Activated CD8-positive, alpha-beta T cell treated with anti-CD3 and anti-CD28 coated beads for 36 hours (primary cell): ENCODE measurements around the gene EGF. TPM values are rescaled to one million over a fixed set of nuclear protein-coding genes. Genes with fewer than 3 reads are reported as not detected.

ENCODE experiments used
- ATAC-seq: fragments of 200-7000 bp; cut with Tn5 transposase; one replicate; pipeline ENCODE4 v1.10.0; 2021; ENCODE audit warnings: mild to moderate bottlenecking, moderate library complexity
- CTCF ChIA-PET: fragments of 350-600 bp; sonication (Branson Sonifier 250); formaldehyde crosslinking; loops from one replicate; lab custom pipeline; 2021; ENCODE audit warnings: antibody characterized with exemption; lab: Charles Lee
- POLR2A ChIA-PET: fragments of 350-600 bp; sonication (Branson Sonifier 250); formaldehyde crosslinking; loops from one replicate; lab custom pipeline; 2021; ENCODE audit warnings: antibody characterized with exemption; lab: Charles Lee
- DNase-seq: peaks from one replicate; pipeline ENCODE4 v3.0.0-alpha.2; 2020
- H3K27ac Mint-ChIP-seq: one replicate; pipeline ENCODE4 v1.8.0; 2021; ENCODE audit warnings: mild to moderate bottlenecking, mixed read lengths
- H3K27me3 Mint-ChIP-seq: one replicate; pipeline ENCODE4 v1.8.0; 2021; ENCODE audit warnings: mixed read lengths
- H3K36me3 Mint-ChIP-seq: one replicate; pipeline ENCODE4 v1.8.0; 2021; ENCODE audit warnings: low read depth, mixed read lengths
- H3K4me1 Mint-ChIP-seq: one replicate; pipeline ENCODE4 v1.8.0; 2021; ENCODE audit warnings: low read depth, mixed read lengths
- H3K4me3 Mint-ChIP-seq: one replicate; pipeline ENCODE4 v1.8.0; 2021; ENCODE audit warnings: mild to moderate bottlenecking, moderate library complexity, mixed read lengths
- H3K9me3 Mint-ChIP-seq: one replicate; pipeline ENCODE4 v1.8.0; 2021; ENCODE audit warnings: mixed read lengths
- intact Hi-C: fragments of 100-400 bp; cut with micrococcal nuclease; formaldehyde crosslinking; loops from one replicate; pipeline ENCODE4 v1.10.0; 2022
- total RNA-seq, 2 experiments: library from RNA; stranded (reverse); gene quantifications; one replicate each; pipeline ENCODE4 v1.2.3, GENCODE V29; 2021
- TF ChIP-seq, protein P1 (sequence below): fragments of 200-600 bp; IDR thresholded peaks from one replicate; pipeline ENCODE4 v1.8.0; 2022; ENCODE audit warnings: antibody characterized with exemption, mild to moderate bottlenecking

EGF gene
- total RNA-seq, 2 experiments from 2014 or later: not detected

DNA sequence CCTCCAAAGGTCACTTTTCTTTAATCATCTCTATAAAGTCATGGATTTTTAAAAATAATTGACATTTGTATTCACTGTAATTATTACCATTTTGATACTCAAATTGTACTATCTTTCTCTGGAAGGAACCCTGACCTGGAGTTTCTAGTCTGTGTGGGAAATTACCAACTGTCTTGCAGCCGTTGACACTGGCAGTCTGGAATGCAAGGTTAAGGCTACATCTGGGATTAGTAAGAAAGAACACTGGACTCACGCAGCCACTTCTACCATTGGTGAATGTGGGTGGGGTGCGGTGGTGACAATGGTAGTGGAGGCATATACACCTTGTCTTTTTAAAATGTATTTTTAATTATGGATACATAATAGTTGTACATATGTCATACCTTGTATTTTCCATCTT, 40.9 kb downstream of the EGF start:
- H3K9me3 Mint-ChIP-seq: no peaks in the 10 kb centered on the region
- H3K27ac Mint-ChIP-seq: no peak overlapping the region
- no peak for ATAC-seq
- TF ChIP-seq, protein P1, sequence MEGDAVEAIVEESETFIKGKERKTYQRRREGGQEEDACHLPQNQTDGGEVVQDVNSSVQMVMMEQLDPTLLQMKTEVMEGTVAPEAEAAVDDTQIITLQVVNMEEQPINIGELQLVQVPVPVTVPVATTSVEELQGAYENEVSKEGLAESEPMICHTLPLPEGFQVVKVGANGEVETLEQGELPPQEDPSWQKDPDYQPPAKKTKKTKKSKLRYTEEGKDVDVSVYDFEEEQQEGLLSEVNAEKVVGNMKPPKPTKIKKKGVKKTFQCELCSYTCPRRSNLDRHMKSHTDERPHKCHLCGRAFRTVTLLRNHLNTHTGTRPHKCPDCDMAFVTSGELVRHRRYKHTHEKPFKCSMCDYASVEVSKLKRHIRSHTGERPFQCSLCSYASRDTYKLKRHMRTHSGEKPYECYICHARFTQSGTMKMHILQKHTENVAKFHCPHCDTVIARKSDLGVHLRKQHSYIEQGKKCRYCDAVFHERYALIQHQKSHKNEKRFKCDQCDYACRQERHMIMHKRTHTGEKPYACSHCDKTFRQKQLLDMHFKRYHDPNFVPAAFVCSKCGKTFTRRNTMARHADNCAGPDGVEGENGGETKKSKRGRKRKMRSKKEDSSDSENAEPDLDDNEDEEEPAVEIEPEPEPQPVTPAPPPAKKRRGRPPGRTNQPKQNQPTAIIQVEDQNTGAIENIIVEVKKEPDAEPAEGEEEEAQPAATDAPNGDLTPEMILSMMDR: no peak
- DNase-seq: no peak
- H3K4me1 Mint-ChIP-seq: peaks cover 4% of the 10 kb centered on the region
- H3K4me3 Mint-ChIP-seq: no peak overlapping the region
- ChIA-PET CTCF (no interaction called here), POLR2A (no interaction called here)
- intact Hi-C loops: no loop called here
- H3K36me3 Mint-ChIP-seq: no peaks in the 10 kb centered on the region
- H3K27me3 Mint-ChIP-seq: peaks cover 2% of the 10 kb centered on the region

DNA sequence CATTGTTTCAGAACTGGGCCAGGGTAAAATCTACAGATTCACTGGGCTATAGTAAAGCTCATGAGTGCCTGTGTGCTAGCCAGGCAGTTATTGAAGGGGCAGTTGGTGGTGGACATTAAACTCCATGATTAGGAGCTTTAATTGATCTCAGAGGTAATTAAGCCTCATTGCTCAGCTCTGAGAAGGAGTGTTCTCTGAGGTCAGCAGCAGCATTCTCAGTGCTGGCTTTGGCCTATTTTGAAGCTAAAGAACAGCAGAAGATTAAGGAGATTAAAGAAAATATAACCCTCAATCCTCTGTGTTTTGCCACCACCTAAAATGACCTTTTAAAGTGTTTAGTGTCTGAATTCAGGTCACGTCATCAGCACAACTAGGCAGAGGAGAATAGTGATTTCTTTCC, 42.5 kb downstream of the EGF start:
- no peak overlapping the region for H3K27ac Mint-ChIP-seq
- CTCF ChIA-PET: interaction anchor here (0.7 kb wide), 1 partner anchor 1117 kb away, joined by 3 read pairs; no protein-coding TSS in a partner anchor
- TF ChIP-seq, protein P1: no peak
- POLR2A ChIA-PET: interaction anchor here (0.6 kb wide), 1 partner anchor 125 kb away, joined by 3 read pairs; no protein-coding TSS in a partner anchor
- H3K4me3 Mint-ChIP-seq: no peak overlapping the region
- no peaks in the 10 kb centered on the region for H3K9me3 Mint-ChIP-seq
- H3K36me3 Mint-ChIP-seq: no peaks in the 10 kb centered on the region
- ATAC-seq (no peak), DNase-seq (no peak)
- no peaks in the 10 kb centered on the region for H3K4me1 Mint-ChIP-seq
- H3K27me3 Mint-ChIP-seq: peaks cover 2% of the 10 kb centered on the region
- intact Hi-C loops: no loop called here

DNA sequence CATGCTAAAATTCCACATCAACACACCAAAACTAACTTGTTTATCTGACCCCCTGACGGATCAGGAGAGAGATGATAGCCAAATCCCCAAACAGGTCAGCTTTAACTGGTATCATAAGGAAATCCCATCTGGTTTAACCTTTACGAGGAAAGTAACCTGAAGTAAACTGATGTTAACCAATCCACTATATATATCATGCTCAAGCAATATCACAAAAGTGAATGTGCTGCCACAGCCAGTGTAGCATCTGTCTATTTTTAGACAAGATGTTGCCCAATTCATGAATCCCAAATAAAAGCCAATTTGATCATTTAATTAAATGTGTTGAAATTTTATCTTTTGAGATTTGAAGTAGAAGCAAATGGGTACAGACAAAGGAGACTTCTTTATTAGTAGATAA, 44.5 kb downstream of the EGF start:
- ATAC-seq (no peak), DNase-seq (no peak)
- H3K27ac Mint-ChIP-seq: no peak overlapping the region
- H3K27me3 Mint-ChIP-seq: peaks cover 5% of the 10 kb centered on the region
- no peaks in the 10 kb centered on the region for H3K36me3 Mint-ChIP-seq
- intact Hi-C loops: no loop called here
- POLR2A ChIA-PET: no interaction called here
- CTCF ChIA-PET: no interaction called here
- H3K4me3 Mint-ChIP-seq: no peak overlapping the region
- no peaks in the 10 kb centered on the region for H3K9me3 Mint-ChIP-seq
- TF ChIP-seq, protein P1: no peak
- no peaks in the 10 kb centered on the region for H3K4me1 Mint-ChIP-seq

DNA sequence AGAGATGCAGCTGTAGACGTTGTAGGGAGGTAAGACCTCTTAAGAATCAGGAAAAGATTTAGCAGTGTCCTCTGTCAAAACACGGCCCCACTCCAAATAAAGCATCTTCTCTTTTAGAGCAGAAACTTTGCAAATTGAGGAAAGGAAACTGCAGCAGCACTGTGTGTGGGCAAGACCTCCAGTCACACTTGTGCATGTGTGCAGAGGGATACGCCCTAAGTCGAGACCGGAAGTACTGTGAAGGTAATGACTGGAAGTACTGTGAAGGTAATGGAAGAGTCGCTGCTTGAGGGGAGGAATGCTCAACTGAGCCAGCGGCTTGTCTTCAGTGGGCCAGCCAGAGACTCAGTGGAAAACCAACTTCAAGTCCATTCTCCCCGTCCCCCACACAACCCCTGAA, 46.5 kb downstream of the EGF start:
- intact Hi-C loops: no loop called here
- peaks cover 8% of the 10 kb centered on the region for H3K27me3 Mint-ChIP-seq
- no peaks in the 10 kb centered on the region for H3K4me1 Mint-ChIP-seq
- H3K4me3 Mint-ChIP-seq: no peak overlapping the region
- no peak for ATAC-seq
- H3K36me3 Mint-ChIP-seq: no peaks in the 10 kb centered on the region
- H3K9me3 Mint-ChIP-seq: no peaks in the 10 kb centered on the region
- TF ChIP-seq, protein P1: no peak
- CTCF ChIA-PET: interaction anchor here (1.1 kb wide), 1 partner anchor 19 kb away, joined by 3 read pairs; no protein-coding TSS in a partner anchor
- DNase-seq: no peak
- POLR2A ChIA-PET: no interaction called here
- no peak overlapping the region for H3K27ac Mint-ChIP-seq

DNA sequence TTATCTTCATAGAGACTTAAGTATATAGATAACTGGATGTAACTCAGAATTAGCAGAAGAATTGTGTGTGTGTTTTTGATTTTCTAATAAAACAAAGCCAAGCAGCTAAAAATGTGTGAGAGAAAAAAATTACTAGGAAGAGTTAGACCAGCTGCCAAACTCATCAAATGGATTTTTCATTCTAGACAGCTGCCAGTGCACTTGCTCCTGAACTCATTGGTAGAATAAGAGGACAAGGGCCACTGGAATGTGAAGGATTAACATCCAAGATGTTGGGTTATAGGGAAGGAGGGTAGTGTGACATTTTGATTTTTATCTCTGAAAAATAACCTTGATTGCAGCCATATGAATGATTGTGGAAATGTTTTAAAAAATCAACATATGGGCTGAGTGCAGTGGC, 49.7 kb downstream of the EGF start:
- intact Hi-C loops: no loop called here
- Mint-ChIP-seq H3K4me3 (no peak overlapping the region), H3K27ac (no peak overlapping the region), H3K36me3 (no peaks in the 10 kb centered on the region), H3K27me3 (peaks cover 16% of the 10 kb centered on the region), H3K4me1 (no peaks in the 10 kb centered on the region), H3K9me3 (no peaks in the 10 kb centered on the region)
- TF ChIP-seq, protein P1: no peak
- DNase-seq (no peak), ATAC-seq (no peak)
- POLR2A ChIA-PET: no interaction called here
- CTCF ChIA-PET: interaction anchor here (0.6 kb wide), 1 partner anchor 175 kb away, joined by 3 read pairs; no protein-coding TSS in a partner anchor
